GM12878 (cell line): Measurements from ENCODE around the gene GCNT3. TPM values are rescaled to one million over a fixed set of nuclear protein-coding genes. Genes with fewer than 3 reads are reported as not detected.
A peak's percentile ranks its signal among the peaks of the same experiment; 100 is the strongest.

Source experiments
- ATAC-seq: fragments of 200-7000 bp; cut with Tn5 transposase; 3 replicates; pipeline ENCODE4 v1.9.1; 2020; ENCODE audit warnings: mild to moderate bottlenecking, moderate library complexity
- BruUV-seq: library from RNA; stranded (reverse); fragments of 400-500 nt; replicated peaks from 2 replicates; lab custom pipeline; 2021; lab: Mats Ljungman, UMichigan
- CTCF ChIA-PET: fragments of 300-600 bp; sonication (Branson Sonifier 250); formaldehyde crosslinking; extraction: SDS; loops from one replicate; lab custom pipeline; 2021; ENCODE audit warnings: inconsistent platforms; lab: Yijun Ruan, JAX
- POLR2A ChIA-PET: fragments of 350-600 bp; formaldehyde crosslinking; extraction: SDS; loops from one replicate; lab custom pipeline; 2021; ENCODE audit warnings: inconsistent platforms; lab: Charles Lee
- RAD21 ChIA-PET: fragments of 300-600 bp; sonication (Branson Sonifier 250); formaldehyde crosslinking; loops from one replicate; lab custom pipeline; 2023; ENCODE audit warnings: antibody characterized with exemption; ENCODE audit not compliant: unreplicated experiment; lab: Charles Lee
- SMC1A ChIA-PET: fragments of 300-600 bp; sonication (Branson Sonifier 250); formaldehyde crosslinking; loops from one replicate; lab custom pipeline; 2023; ENCODE audit not compliant: unreplicated experiment, uncharacterized antibody; lab: Charles Lee
- DNase-seq: peaks from one replicate; pipeline ENCODE4 v3.0.0-alpha.2; 2011; ENCODE audit warnings: low read depth, low spot score
- FAIRE-seq: peaks from 3 replicates; lab custom pipeline; 2011; peaks lifted over from hg19 to GRCh38; lab: Jason Lieb, UNC
- H2AFZ ChIP-seq: 2 replicates; pipeline ENCODE4 v1.6.0; 2011; ENCODE audit warnings: low read depth, low read length, control low read depth; ENCODE audit not compliant: control insufficient read depth
- H3K27ac ChIP-seq: 2 replicates; pipeline ENCODE4 v1.5.1; 2011; ENCODE audit warnings: control low read depth; ENCODE audit not compliant: control insufficient read depth, insufficient read depth
- H3K27me3 ChIP-seq, 2 experiments: replicated peaks in 1 of 2; 2 replicates each; pipeline versions ENCODE4 v1.6.0 to v1.6.1; 2011; ENCODE audit warnings: low read length in 1 of 2; ENCODE audit not compliant: control insufficient read depth in 2 of 2, insufficient read depth in 2 of 2
- H3K36me3 ChIP-seq, 2 experiments: 2 replicates each; pipeline ENCODE4 v1.5.1; 2011; ENCODE audit warnings: low read length in 1 of 2; ENCODE audit not compliant: control insufficient read depth in 2 of 2, insufficient read depth in 2 of 2
- H3K4me1 ChIP-seq: 2 replicates; pipeline ENCODE4 v1.6.1; 2011; ENCODE audit warnings: mild to moderate bottlenecking, low read length, moderate library complexity, mixed read lengths; ENCODE audit not compliant: control insufficient read depth, insufficient read depth
- H3K4me2 ChIP-seq: 2 replicates; pipeline ENCODE4 v1.6.0; 2011; ENCODE audit warnings: control low read depth; ENCODE audit not compliant: control insufficient read depth, insufficient read depth
- H3K4me3 ChIP-seq: fragments of 200-600 bp; sonication (generic); 2 replicates; pipeline ENCODE4 v1.5.1; 2016
- H3K79me2 ChIP-seq: 2 replicates; pipeline ENCODE4 v1.6.0; 2011; ENCODE audit warnings: low read length; ENCODE audit not compliant: control insufficient read depth, insufficient read depth
- H3K9ac ChIP-seq: 2 replicates; pipeline ENCODE4 v1.8.0; 2011; ENCODE audit warnings: low read length, control low read depth, mixed read lengths; ENCODE audit not compliant: control insufficient read depth, insufficient read depth
- H3K9me3 ChIP-seq: replicated peaks from 3 replicates; pipeline ENCODE4 v1.5.1; 2011; ENCODE audit warnings: mild to moderate bottlenecking, low read length; ENCODE audit not compliant: control insufficient read depth, insufficient read depth
- H4K20me1 ChIP-seq: 2 replicates; pipeline ENCODE4 v1.6.0; 2011; ENCODE audit not compliant: control insufficient read depth, insufficient read depth
- BCL11A ChIP-seq: IDR thresholded peaks from 2 replicates; pipeline ENCODE4 v1.6.1; 2011; ENCODE audit warnings: low read depth, low read length
- CEBPZ ChIP-seq: fragments of 150-350 bp; IDR thresholded peaks from 2 replicates; pipeline ENCODE4 v1.6.1; 2016; ENCODE audit warnings: low read depth, low read length
- CTCF ChIP-seq, 3 experiments: IDR thresholded peaks in 2 of 3; conservative IDR thresholded peaks in 1 of 3; 2 replicates each; pipeline ENCODE4 v1.5.1; 2011; ENCODE audit warnings: low read depth in 3 of 3, low read length in 3 of 3, mild to moderate bottlenecking in 3 of 3, control low read depth in 2 of 3, moderate library complexity in 2 of 3, inconsistent platforms in 1 of 3, mixed read lengths in 1 of 3; ENCODE audit not compliant: control insufficient read depth in 2 of 3, insufficient read depth in 1 of 3; ENCODE audit errors: extremely low read depth in 1 of 3
- IRF4 ChIP-seq: IDR thresholded peaks from 2 replicates; pipeline ENCODE4 v1.6.1; 2011; ENCODE audit warnings: low read depth, low read length
- RAD21 ChIP-seq: IDR thresholded peaks from 2 replicates; pipeline ENCODE4 v1.6.1; 2011; ENCODE audit warnings: mild to moderate bottlenecking, low read depth, low read length, moderate library complexity; ENCODE audit not compliant: insufficient read depth
- SMC3 ChIP-seq: IDR thresholded peaks from 2 replicates; pipeline ENCODE4 v1.6.1; 2011; ENCODE audit warnings: low read length, improper control_type of control experiment, borderline replicate concordance
- WGBS: methylation state at CpG from one replicate; pipeline ENCODE4 v1.1.6; 2016; ENCODE audit warnings: low lambda C conversion rate; ENCODE audit not compliant: insufficient replicate concordance, insufficient coverage; ENCODE audit errors: missing lambda C conversion rate; 5-methylcytosine and 5-hydroxymethylcytosine counted together
- in situ Hi-C: fragments of 300-500 bp; cut with MboI; formaldehyde crosslinking; loops from 9 replicates; pipeline ENCODE4 v1.14.3; 2018; ENCODE audit warnings: mixed read lengths
- intact Hi-C: fragments of 100-400 bp; cut with micrococcal nuclease; formaldehyde crosslinking; loops from one replicate; pipeline ENCODE4 v1.14.2; 2022; ENCODE audit not compliant: unreplicated experiment
- polyA plus RNA-seq, 11 experiments: library from polyadenylated mRNA; depleted of rRNA in 4 of 11; unstranded in 6 of 11; stranded (reverse) in 5 of 11; fragments of >200 nt; fragmentation: Nextera tagmentation in 4 of 11; fragmentation: Illumina TruSeq in 1 of 11; extraction: Ambion mirVana in 4 of 11; extraction: Trizol in 1 of 11; gene quantifications; 1 replicate in 1 of 11; 2 replicates in 10 of 11; pipeline versions ENCODE4 v1.2.1 to v1.2.3, GENCODE V29; 2011 to 2016; ENCODE audit warnings: inconsistent platforms in 2 of 11, missing spikeins in 2 of 11, low read depth in 1 of 11
- total RNA-seq, 4 experiments: library from RNA; depleted of rRNA in 3 of 4; stranded (reverse); fragments of >200 nt in 3 of 4; fragmentation: Illumina TruSeq in 1 of 4; extraction: Trizol in 1 of 4; gene quantifications; 2 replicates each; pipeline versions ENCODE4 v1.2.1 to v1.2.3, GENCODE V29; 2013 to 2021

The GCNT3 gene
- total and polyA plus RNA-seq, 10 of the 15 experiments (the other 5 are each of a cell fraction or from before 2014, with no cell fraction given), result 0.03 to 0.53 (median 0.25) TPM; not detected in 2

- TF ChIP-seq CEBPZ (no peak), RAD21 (peak; percentile 52), CTCF (IDR thresholded peaks at IDR 0.05 in 2 of 3, conservative IDR thresholded peaks at IDR 0.05 in 1 of 3; ENCODE audit: control insufficient read depth in 2 of 3, extremely low read depth in 1 of 3, insufficient read depth in 1 of 3, low read depth in 3 of 3, low read length in 3 of 3) (peak; percentile 54 to 74 (median 64)), BCL11A (no peak), SMC3 (peak; percentile 67), IRF4 (0 out of 2 replicates have a peak, but pooled peaks have one; percentile 33)
- RAD21 ChIA-PET, result interaction anchor here (1.4 to 1.8 kb wide), 2 partner anchors 33 to 89 kb away, joined by 3 to 9 read pairs; no protein-coding TSS in a partner anchor
- Histone ChIP-seq H3K9me3 (no peaks in the 10 kb centered on the region), H3K9ac (no peak overlapping the region), H2AFZ (no peak overlapping the region), H3K36me3 (no peaks in the 10 kb centered on the region), H3K27ac (no peak overlapping the region), H3K4me1 (no peaks in the 10 kb centered on the region), H4K20me1 (no peaks in the 10 kb centered on the region), H3K4me2 (no peak overlapping the region), H3K79me2 (no peaks in the 10 kb centered on the region), H3K27me3 (no peaks in the 10 kb centered on the region), H3K4me3 (no peak overlapping the region)
- POLR2A ChIA-PET, result interaction anchor here (0.7 kb wide), 1 partner anchor 63 kb away, joined by 3 read pairs; no protein-coding TSS in a partner anchor
- intact Hi-C loops, result loop anchor here (1.0 kb wide), 1 partner anchor 90 kb away; no protein-coding TSS in a partner anchor
- 18% methylated on average over 6 of the region's 6 CpGs for WGBS
- in situ Hi-C loops, result no loop called here
- BruUV-seq, result no TSS peak
- DNase-seq, result no peak
- SMC1A ChIA-PET, result interaction anchor here (2.1 kb wide), 1 partner anchor 88 kb away, joined by 14 read pairs; no protein-coding TSS in a partner anchor
- peak; percentile 82 for FAIRE-seq
- peak; percentile 97 for ATAC-seq
- CTCF ChIA-PET, result interaction anchor here (2.0 to 4.3 kb wide), 2 partner anchors 89 to 94 kb away, joined by 8 to 21 read pairs; no protein-coding TSS in a partner anchor
Measured at GRCh38 chr15:59622289-59622688, 10.7 kb downstream of the GCNT3 start.
